ENCODE measurements around the gene CDH13.

Gene CDH13

DNA sequence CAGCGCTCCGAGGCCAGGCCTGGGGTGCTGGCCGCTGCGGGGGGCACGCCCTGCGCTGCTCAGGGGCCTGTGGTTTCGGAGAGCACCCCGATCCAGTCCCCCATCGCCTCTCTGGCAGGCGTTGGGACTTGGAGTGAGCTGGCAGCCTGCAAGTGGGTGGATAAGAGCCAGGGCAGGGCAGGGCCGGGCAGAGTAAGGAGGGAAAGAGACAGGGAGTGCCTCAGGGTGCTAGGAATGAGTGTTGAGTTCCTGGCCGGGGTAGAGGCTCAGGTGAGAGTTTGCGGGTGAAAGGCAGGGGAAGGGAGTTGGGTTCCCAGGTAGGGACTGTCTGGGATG lies 1.3 kb downstream of the CDH13 start:
- no peak for DNase-seq (ENCODE audit: low read depth, low spot score)

GRCh38 chr16:82628711-82629110 lies 1.9 kb downstream of the CDH13 start:
- no peak for DNase-seq (ENCODE audit: low read depth, low spot score)

DNA sequence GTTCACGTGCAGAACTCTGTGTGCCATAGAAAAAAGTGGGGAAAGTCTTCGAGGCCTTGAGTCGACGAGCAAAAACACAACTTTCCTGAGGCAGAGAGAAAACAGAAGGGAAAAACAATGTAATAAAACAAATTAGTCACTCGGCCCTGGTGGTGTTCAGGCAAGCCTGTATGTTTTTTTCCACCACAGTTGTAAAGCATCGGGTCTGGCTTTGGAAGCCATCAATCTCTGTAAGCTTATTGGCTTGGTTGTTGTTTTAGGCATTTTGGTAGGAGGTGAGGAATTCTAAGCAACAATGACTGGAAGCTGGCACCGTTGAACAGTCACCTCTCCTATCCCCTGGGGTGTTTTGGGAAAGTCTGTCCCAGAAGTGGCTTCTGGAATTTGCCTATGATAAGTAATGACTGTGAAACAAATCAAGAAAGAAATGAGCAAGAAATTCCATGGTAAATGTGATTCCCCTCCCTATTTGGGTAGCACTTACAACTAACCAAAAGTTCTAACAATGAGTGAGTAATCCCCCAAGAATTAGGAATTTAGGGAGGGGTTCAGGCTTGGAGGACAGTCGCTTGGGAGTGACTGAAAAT lies 2.8 kb downstream of the CDH13 start:
- DNase-seq (ENCODE audit: low read depth, low spot score) = no peak

DNA sequence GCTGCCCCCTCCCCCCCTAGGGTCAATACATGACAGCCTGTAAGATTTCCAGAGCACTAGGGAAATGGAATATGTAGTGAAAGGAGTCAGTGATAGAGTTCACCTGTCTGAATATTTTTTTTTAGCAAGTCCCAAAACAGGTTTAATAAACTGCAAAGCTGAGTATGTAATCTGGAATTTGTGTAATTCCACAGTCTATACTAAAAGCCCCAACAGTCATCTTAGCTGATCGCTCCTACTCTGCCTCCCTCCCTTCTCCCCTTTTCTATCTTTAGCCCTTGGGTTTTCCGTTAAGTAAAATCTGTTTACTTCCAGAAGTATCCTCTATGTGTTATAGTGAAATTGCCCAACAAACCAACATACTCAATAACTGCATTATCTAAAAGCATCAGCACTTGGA lies 3.5 kb downstream of the CDH13 start:
- no peak for DNase-seq (ENCODE audit: low read depth, low spot score)

DNA sequence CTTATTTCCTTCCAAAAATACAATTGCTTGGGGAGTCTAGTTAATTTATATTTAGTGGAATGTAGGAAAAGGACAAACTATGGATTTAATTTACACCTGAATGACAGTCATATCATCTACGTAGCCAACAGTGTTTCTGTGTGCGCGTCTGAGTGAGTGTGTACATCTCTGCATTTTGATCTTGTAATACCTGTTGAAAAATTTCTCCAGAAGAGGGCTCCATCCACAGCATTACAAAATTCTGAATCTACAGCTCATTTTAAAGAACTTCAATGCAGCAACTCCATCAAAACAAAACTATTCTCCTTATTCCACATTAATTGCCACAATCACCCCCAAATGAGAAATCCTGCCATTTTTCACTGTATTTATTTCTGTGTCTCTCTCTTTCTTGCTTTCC lies 3.9 kb downstream of the CDH13 start:
- DNase-seq (ENCODE audit: low read depth, low spot score) = no peak

DNA sequence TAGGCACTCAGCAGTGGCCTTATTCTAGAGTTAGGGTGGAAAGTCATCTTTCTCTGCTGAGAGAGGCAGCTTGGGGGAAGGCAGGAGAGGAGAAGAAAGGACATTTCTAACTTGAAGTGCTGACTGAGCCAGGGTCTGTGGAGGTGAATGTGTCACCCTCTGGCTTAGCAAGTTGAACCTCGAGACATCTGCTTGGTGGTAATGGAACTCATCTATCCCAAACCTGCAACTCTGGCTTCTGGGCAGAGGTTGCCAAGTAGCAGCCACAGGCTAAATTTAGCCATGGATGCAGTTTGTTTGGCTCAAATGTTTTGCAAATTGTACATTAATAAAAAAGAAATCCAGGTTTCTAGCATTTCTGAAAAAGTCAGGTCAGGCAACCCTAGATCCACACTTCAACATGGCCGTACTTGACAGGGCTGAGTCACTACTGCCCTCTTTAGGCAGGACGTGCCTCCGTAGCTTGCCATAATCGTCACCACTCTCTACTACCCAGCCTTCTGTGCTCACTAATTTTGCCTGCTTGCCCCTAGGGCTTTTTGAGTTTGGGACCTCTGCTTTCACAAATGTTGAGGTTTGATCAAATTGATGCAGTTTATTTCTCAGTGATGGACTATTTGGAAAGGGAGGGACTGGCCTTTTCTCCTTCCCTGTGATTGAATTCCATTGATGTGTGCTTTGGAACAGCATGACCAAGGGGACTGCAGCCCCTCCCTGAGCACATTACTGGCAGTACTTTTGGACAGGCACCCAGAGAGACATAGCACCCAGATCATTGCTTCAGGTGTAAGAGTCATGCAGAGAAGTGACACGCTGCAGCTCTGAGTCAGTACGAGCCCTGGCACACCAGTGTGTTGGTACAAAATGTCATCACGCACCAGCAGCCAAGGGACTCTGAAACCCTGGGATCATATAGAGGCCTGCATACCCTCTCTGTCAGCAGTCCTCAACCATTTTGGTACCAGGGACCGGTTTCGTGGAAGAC lies 5.2 kb downstream of the CDH13 start:
- DNase-seq (ENCODE audit: low read depth, low spot score) = no peak

DNA sequence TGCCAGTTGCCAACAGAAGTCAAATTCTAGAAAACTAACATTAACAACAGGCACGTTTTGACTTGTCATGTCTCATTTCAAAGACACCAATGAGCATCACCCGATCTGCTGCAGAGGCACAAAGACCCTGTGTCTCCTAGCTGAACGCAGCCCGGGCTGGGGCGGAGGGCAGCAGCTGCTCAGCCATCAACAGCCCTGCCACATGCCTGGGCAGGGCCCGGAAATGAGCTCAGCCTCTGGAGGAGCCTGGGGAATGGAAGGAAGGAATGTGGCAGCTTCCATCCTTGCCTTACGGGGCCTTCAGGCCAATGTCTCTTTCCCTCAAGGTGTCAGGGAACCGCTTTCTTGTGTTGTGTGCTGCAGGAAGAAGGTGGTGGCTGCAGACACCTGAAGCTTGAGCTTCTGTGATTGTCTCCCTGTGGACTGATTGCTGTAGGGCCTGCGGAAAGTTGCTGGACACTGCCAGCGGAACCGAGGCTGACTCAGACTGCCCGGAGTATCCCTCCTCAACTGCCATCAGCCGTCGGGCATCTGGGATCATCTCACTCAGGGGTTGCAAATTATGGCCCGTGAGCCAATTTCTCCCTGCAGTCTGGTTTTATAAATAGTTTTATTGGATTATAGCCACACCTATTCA lies 7.3 kb downstream of the CDH13 start:
- DNase-seq (ENCODE audit: low read depth, low spot score) = no peak

DNA sequence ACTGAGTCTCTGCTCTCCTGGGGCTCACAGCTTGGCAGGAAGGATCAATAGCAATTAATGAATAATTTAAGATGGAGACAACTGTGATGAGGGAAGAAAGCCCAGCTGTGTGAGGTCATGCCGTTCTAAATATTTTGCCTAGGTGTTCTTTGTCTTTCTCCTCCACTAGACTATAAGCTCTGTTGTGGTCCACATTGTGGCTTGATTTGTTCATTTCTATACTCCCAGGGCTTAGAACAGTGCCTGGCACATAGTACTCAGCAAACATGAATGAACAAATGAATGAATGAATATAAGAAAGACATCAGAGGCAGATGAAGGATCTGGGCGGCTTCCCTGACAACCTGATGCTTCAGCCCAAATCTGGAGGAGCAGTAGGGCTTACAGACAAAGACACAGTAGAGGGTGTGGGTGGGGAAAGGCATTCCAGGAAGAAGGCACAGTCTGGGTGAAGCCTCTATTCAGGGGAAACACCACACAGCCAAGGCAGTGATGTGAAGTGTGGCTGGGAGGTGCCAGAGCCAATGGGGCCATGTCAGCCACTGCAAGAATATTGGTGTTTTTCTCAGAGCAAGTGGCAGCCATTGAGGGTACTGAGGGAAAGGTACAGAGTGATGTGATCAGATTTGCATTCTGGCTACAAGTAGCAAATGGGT lies 8.3 kb downstream of the CDH13 start:
- DNase-seq (ENCODE audit: low read depth, low spot score) = no peak

GRCh38 chr16:82636485-82636884 lies 9.7 kb downstream of the CDH13 start:
- DNase-seq (ENCODE audit: low read depth, low spot score) = no peak

DNA sequence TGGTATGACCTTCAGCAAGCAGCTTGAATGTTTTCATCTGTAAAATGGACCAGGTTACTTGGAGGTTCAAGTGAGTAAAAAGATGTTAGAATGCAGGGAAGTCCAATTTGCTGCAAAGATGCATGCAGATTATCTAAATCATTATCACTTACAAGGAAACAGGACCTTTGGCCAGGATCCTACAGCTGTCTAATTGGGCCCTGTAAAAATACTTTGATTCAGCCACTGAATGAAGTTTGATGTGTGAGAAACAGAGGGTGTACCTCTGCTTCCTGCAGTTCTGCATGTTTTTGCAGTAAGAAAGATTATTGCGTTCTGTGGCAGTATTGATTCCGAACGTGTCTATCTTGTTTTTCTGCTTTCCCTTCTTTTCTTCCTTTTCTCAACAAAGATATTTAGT lies 10.2 kb downstream of the CDH13 start:
- no peak for DNase-seq (ENCODE audit: low read depth, low spot score)

DNA sequence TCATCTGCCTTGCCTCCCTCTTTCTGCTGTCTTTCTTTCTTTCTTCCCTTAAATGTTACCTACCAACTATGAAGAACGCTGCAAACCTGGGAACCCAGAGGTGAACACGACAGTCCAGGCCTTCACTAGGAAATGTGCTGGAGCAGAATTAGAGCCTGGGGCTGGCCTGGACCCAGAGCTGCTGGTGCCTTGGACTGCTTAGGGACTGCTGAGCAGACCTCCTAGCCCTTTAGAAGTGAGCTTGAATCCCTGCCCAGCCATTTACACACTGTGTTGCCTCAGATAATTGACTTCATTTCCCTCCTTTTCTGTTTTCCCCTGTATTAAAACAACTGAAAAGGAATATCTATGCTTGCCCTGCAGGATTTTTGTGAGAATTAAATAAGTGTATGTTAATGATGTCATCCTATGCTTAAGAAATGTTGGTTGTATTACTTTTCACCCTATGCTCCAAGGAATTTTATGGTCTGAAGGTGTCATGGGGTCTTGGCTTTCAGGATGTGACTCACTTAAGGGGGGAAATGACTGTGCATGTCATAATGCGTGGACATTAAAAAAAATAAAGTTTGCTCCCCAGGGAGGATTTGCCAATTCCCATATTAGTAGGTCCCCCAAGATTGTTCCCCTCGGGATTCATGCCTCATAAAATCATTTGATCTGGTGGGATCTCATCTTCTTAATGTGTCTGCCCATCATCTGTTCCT lies 11.5 kb downstream of the CDH13 start:
- DNase-seq (ENCODE audit: low read depth, low spot score) = no peak

DNA sequence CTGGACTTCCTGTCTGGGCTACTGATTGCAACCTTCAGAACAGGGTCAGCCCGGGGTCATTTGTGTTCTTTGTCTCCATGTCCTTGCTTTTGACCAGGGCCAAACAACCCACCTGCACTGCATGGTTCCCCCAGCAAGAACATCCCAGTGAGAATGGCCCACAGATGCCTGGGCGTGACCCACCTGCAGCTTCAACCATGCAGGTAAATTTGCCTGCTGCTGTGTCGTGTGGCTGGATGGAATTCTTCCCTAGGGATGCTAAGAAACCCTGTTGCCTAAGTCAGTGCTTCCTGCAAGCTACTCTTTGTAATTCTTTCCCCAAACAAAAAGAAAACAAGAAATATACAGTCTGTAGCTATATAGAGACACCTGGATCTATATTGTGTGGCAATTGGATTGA lies 12.5 kb downstream of the CDH13 start:
- DNase-seq (ENCODE audit: low read depth, low spot score) = no peak

GRCh38 chr16:82639666-82640336 lies 13.0 kb downstream of the CDH13 start:
- no peak for DNase-seq (ENCODE audit: low read depth, low spot score)

- no peak for DNase-seq (ENCODE audit: low read depth, low spot score)
Observed at GRCh38 chr16:82641336-82641984, 14.7 kb downstream of the CDH13 start.

GRCh38 chr16:82643136-82643535 lies 16.4 kb downstream of the CDH13 start:
- DNase-seq (ENCODE audit: low read depth, low spot score) = no peak

GRCh38 chr16:82643936-82644630 lies 17.3 kb downstream of the CDH13 start:
- no peak for DNase-seq (ENCODE audit: low read depth, low spot score)

DNA sequence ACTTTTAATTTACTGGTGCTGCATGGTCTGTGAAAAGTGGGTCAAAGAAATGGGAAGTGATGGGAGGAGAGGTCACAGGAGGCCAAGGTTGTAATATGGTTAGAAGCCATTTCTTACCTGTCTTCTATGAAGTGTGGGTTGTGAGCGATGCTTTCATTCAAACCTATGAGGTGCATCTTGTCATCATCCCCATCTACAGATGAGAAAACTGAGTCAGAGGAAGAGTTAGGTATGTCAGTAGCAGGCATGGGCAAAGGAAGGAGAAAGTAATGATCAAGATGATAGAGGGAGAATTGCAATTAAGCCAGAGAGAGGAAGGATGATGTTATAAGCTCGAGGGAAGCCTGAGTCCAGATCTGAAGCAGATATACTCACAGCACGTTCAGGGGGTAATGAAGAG lies 19.7 kb downstream of the CDH13 start:
- DNase-seq (ENCODE audit: low read depth, low spot score) = no peak

- DNase-seq (ENCODE audit: low read depth, low spot score) = no peak
Observed at GRCh38 chr16:82649766-82650165, 23.0 kb downstream of the CDH13 start.

GRCh38 chr16:82650804-82651203 lies 24.0 kb downstream of the CDH13 start:
- no peak for DNase-seq (ENCODE audit: low read depth, low spot score)
